Measurements from ENCODE around the gene ELFN2.

GRCh38 chr22:37333724-37334460, 93.4 kb downstream of the ELFN2 start:
- TF ChIP-seq POLR2A (IDR thresholded peaks at IDR 0.05) (no peak), CTCF (IDR thresholded peaks at IDR 0.05) (no peak), EP300 (IDR thresholded peaks at IDR 0.05) (no peak)

Data from tibial nerve (tissue), 4 donors.